Smooth muscle cell (in vitro differentiated cells): ENCODE results near the gene CECR2. TPM values are rescaled to one million over a fixed set of nuclear protein-coding genes. Genes with fewer than 3 reads are reported as not detected.

Experiments
- DNase-seq: peaks from one replicate; lab custom pipeline; 2025; ENCODE audit not compliant: unreplicated experiment; lab: John Stamatoyannopoulos, UW
- H2AFZ ChIP-seq: fragments of 200-600 bp; sonication (generic); 2 replicates; pipeline ENCODE4 v1.6.0; 2016; ENCODE audit warnings: antibody characterized with exemption, low read depth, mild to moderate bottlenecking
- H3F3A ChIP-seq: fragments of 200-600 bp; sonication (generic); 2 replicates; pipeline ENCODE4 v1.6.0; 2017; ENCODE audit warnings: antibody characterized with exemption, low read depth
- H3K27ac ChIP-seq: fragments of 200-600 bp; sonication (generic); 2 replicates; pipeline ENCODE4 v1.5.1; 2016; ENCODE audit warnings: low read depth, mild to moderate bottlenecking
- H3K27me3 ChIP-seq: fragments of 200-600 bp; sonication (generic); 2 replicates; pipeline ENCODE4 v1.6.1; 2016; ENCODE audit warnings: low read depth, mild to moderate bottlenecking
- H3K36me3 ChIP-seq: fragments of 200-600 bp; sonication (generic); 2 replicates; pipeline ENCODE4 v1.5.1; 2016; ENCODE audit warnings: low read depth
- H3K4me1 ChIP-seq: fragments of 200-600 bp; sonication (generic); 2 replicates; pipeline ENCODE4 v1.5.1; 2016; ENCODE audit warnings: low read depth
- H3K4me2 ChIP-seq: fragments of 200-600 bp; sonication (generic); 2 replicates; pipeline ENCODE4 v1.6.0; 2016; ENCODE audit warnings: mild to moderate bottlenecking
- H3K4me3 ChIP-seq: fragments of 200-600 bp; sonication (generic); 2 replicates; pipeline ENCODE4 v1.5.1; 2016; ENCODE audit warnings: mild to moderate bottlenecking
- H3K79me2 ChIP-seq: fragments of 200-600 bp; sonication (generic); 2 replicates; pipeline ENCODE4 v1.6.0; 2016; ENCODE audit warnings: low read depth, mild to moderate bottlenecking
- H3K9ac ChIP-seq: fragments of 200-600 bp; sonication (generic); 2 replicates; pipeline ENCODE4 v1.6.0; 2016; ENCODE audit warnings: low read depth
- H3K9me3 ChIP-seq: fragments of 200-600 bp; sonication (generic); replicated peaks from 2 replicates; pipeline ENCODE4 v1.5.1; 2016; ENCODE audit warnings: low read depth
- H4K20me1 ChIP-seq: fragments of 200-600 bp; sonication (generic); 2 replicates; pipeline ENCODE4 v1.6.0; 2016; ENCODE audit warnings: low read depth
- CTCF ChIP-seq: fragments of 200-600 bp; sonication (generic); IDR thresholded peaks from 2 replicates; pipeline ENCODE4 v1.5.1; 2017; ENCODE audit warnings: borderline replicate concordance, mild to moderate bottlenecking, antibody characterized with exemption; ENCODE audit not compliant: insufficient read depth, poor library complexity, severe bottlenecking
- WGBS: methylation state at CpG from one replicate; pipeline ENCODE4 v1.1.7; 2016; ENCODE audit warnings: low lambda C conversion rate; 5-methylcytosine and 5-hydroxymethylcytosine counted together
- polyA plus RNA-seq: library from polyadenylated mRNA; unstranded; fragments of >200 nt; fragmentation: Nextera tagmentation; extraction: Ambion mirVana; gene quantifications from 2 replicates; pipeline ENCODE4 v1.2.1, GENCODE V29; 2016
- total RNA-seq: library from RNA; depleted of rRNA; stranded (reverse); fragments of >200 nt; gene quantifications from 2 replicates; pipeline ENCODE4 v1.2.3, GENCODE V29; 2014

CECR2 gene
- total and polyA plus RNA-seq, 2 experiments from 2014 or later, result 1.4 to 2.8 TPM

- no peak for TF ChIP-seq CTCF
- H3K79me2 ChIP-seq, result peaks cover 5% of the 10 kb centered on the region
- no peak overlapping the region for H3K4me2 ChIP-seq
- no peak for DNase-seq
- H3K9ac ChIP-seq, result no peak overlapping the region
- no peaks in the 10 kb centered on the region for H3K27me3 ChIP-seq
- no peaks in the 10 kb centered on the region for H3K36me3 ChIP-seq
- peaks cover 38% of the 10 kb centered on the region for H3K4me1 ChIP-seq
- H4K20me1 ChIP-seq, result no peaks in the 10 kb centered on the region
- no peak overlapping the region for H3K4me3 ChIP-seq
- H2AFZ ChIP-seq, result no peak overlapping the region
- H3K27ac ChIP-seq, result no peak overlapping the region
- H3F3A ChIP-seq, result no peaks in the 10 kb centered on the region
- 42% methylated on average over 2 of the region's 2 CpGs for WGBS
- no peaks in the 10 kb centered on the region for H3K9me3 ChIP-seq
These were observed 109.9 kb downstream of the CECR2 start for GRCh38 chr22:17479135-17479534.

- TF ChIP-seq CTCF, result no peak
- Histone ChIP-seq H3F3A (no peaks in the 10 kb centered on the region), H3K9me3 (no peaks in the 10 kb centered on the region), H3K4me1 (peaks cover 18% of the 10 kb centered on the region), H3K79me2 (no peaks in the 10 kb centered on the region), H2AFZ (no peak overlapping the region), H3K9ac (no peak overlapping the region), H3K4me3 (no peak overlapping the region), H3K27ac (no peak overlapping the region), H4K20me1 (no peaks in the 10 kb centered on the region), H3K4me2 (no peak overlapping the region), H3K36me3 (no peaks in the 10 kb centered on the region), H3K27me3 (no peaks in the 10 kb centered on the region)
- DNase-seq, result no peak
- WGBS, result 95% methylated on average over 5 of the region's 5 CpGs
These were observed 112.2 kb downstream of the CECR2 start for GRCh38 chr22:17481424-17481823.

- no peak for TF ChIP-seq CTCF
- Histone ChIP-seq H3F3A (no peaks in the 10 kb centered on the region), H3K4me2 (no peak overlapping the region), H3K27me3 (no peaks in the 10 kb centered on the region), H3K9ac (no peak overlapping the region), H3K4me3 (no peak overlapping the region), H3K4me1 (peaks cover 3% of the 10 kb centered on the region), H3K9me3 (no peaks in the 10 kb centered on the region), H3K79me2 (no peaks in the 10 kb centered on the region), H4K20me1 (no peaks in the 10 kb centered on the region), H3K36me3 (no peaks in the 10 kb centered on the region), H3K27ac (no peak overlapping the region), H2AFZ (no peak overlapping the region)
- no peak for DNase-seq
- 98% methylated on average over 2 of the region's 2 CpGs for WGBS
These were observed 114.6 kb downstream of the CECR2 start for GRCh38 chr22:17483688-17484372.

- no peak overlapping the region for H3K27ac ChIP-seq
- no peak for DNase-seq
These were observed 115.3 kb downstream of the CECR2 start for GRCh38 chr22:17484608-17485007.

More at GRCh38 chr22:17484608-17485007, 115.3 kb downstream of the CECR2 start:
- no peak overlapping the region for H2AFZ ChIP-seq
- no peak overlapping the region for H3K4me2 ChIP-seq
- no peak overlapping the region for H3K9ac ChIP-seq
- no peaks in the 10 kb centered on the region for H3F3A ChIP-seq
- no peaks in the 10 kb centered on the region for H3K79me2 ChIP-seq
- no peaks in the 10 kb centered on the region for H3K27me3 ChIP-seq
- no peaks in the 10 kb centered on the region for H3K4me1 ChIP-seq
- no peaks in the 10 kb centered on the region for H4K20me1 ChIP-seq
- no peaks in the 10 kb centered on the region for H3K36me3 ChIP-seq
- no peaks in the 10 kb centered on the region for H3K9me3 ChIP-seq
- 92% methylated on average over 12 of the region's 12 CpGs for WGBS
- no peak overlapping the region for H3K4me3 ChIP-seq
- TF ChIP-seq CTCF, result no peak
